Ovary (tissue), 3 donors: ENCODE data around the gene MEAK7.

Source experiments
- CTCF ChIP-seq, 3 donors: fragments of 450-650 bp in 2 of 3; fragments of 200-600 bp in 1 of 3; IDR thresholded peaks; one replicate each; pipeline versions ENCODE4 v1.5.1 to v1.8.0; 2016 to 2022; ENCODE audit warnings: antibody characterized with exemption in 3 of 3, mild to moderate bottlenecking in 1 of 3
- POLR2A ChIP-seq: fragments of 450-650 bp; IDR thresholded peaks from one replicate; pipeline ENCODE4 v1.6.1; 2017; ENCODE audit warnings: antibody characterized with exemption, mild to moderate bottlenecking, moderate library complexity
- donor health status: DM: no; HTN: no; CAD: no.

DNA sequence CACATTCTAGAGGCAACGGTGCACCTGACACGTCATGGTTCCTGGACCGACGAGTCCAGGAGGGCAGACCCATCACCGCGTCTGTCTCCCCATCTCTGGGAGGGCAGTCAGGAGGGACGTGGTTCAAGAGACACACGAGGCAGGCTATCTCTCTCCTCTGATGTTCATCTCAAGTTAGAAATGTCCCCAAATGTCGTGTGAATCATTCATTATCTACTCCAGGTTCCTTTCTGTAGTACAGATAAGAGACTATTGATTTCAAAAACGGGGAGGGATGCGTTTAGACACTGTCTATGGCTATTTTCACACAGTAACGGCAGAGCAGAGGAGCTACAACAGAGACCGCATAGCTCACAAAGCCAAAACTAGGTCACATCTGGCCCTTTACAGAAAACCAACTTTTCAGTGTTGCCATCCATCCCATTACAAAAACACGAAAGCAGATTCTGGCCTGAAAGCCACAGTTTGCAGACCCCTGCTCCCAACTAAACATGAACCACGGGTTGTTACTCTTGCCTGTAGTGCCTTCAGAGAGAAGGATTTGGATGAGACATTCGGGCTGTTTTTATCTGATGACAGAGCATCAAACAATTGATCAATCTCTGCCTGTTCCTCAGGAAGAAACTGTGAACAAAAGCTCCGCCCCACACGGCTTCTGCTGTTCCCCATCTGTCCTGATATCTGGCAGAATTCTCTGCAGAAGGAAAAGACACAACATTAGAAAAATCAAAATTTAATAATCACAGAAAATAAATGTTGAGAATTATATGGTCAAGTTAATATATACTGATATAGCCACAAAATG, 6.8 kb downstream of the MEAK7 start:
- TF ChIP-seq CTCF (IDR thresholded peaks at IDR 0.05) (no peak), POLR2A (no peak)
